Tongue (tissue), 2 donors: ENCODE data around the gene MBD3L3. TPM values are rescaled to one million over a fixed set of nuclear protein-coding genes. Genes with fewer than 3 reads are reported as not detected.
"Not testable (repeated sequence)": the region's sequence is repeated elsewhere in the genome, so short reads cannot be mapped to it uniquely, and the experiment has no call there.

Experiments
- DNase-seq: peaks from one replicate; pipeline ENCODE4 v3.0.0-alpha.2; 2015
- total RNA-seq: library from RNA; depleted of rRNA; stranded (reverse); fragments of >200 nt; gene quantifications from one replicate; pipeline ENCODE4 v1.2.3, GENCODE V29; 2014

The MBD3L3 gene
- total RNA-seq, 1 donor from 2014 or later = not detected

- DNase-seq = no peak
Observed at GRCh38 chr19:7063339-7063738, 4.9 kb upstream of the MBD3L3 start.

- not testable (repeated sequence) for DNase-seq
Observed at GRCh38 chr19:7059977-7060376, 1.5 kb upstream of the MBD3L3 start.

GRCh38 chr19:7056371-7056770, 2.1 kb downstream of the MBD3L3 start:
- not testable (repeated sequence) for DNase-seq

GRCh38 chr19:7055679-7056078, 2.8 kb downstream of the MBD3L3 start:
- not testable (repeated sequence) for DNase-seq

GRCh38 chr19:7054635-7055368, 3.7 kb downstream of the MBD3L3 start:
- not testable (repeated sequence) for DNase-seq

GRCh38 chr19:7052896-7053295, 5.6 kb downstream of the MBD3L3 start:
- DNase-seq = not testable (repeated sequence)

GRCh38 chr19:7051421-7051820, 7.1 kb downstream of the MBD3L3 start:
- not testable (repeated sequence) for DNase-seq

- not testable (repeated sequence) for DNase-seq
Observed at GRCh38 chr19:7049021-7049420, 9.5 kb downstream of the MBD3L3 start, which contains the start of gene MBD3L2. Gene MBD3L2 (plus strand): TSS chr19:7049321. CDS start chr19:7049374, 53 bp downstream.

- not testable (repeated sequence) for DNase-seq
Observed at GRCh38 chr19:7041563-7041962, 16.9 kb downstream of the MBD3L3 start.

GRCh38 chr19:7040079-7040478, 18.4 kb downstream of the MBD3L3 start, which contains the start of gene MBD3L4:
Gene MBD3L4 (minus strand): TSS chr19:7040179. CDS start chr19:7040144, 35 bp downstream.
- DNase-seq = not testable (repeated sequence)

GRCh38 chr19:7030278-7030677, 28.2 kb downstream of the MBD3L3 start, which contains the start of gene MBD3L5:
Gene MBD3L5 (plus strand): TSS chr19:7030578. CDS start chr19:7030612, 34 bp downstream.
- not testable (repeated sequence) for DNase-seq

GRCh38 chr19:7028790-7029189, 29.7 kb downstream of the MBD3L3 start:
- DNase-seq = not testable (repeated sequence)

- DNase-seq = not testable (repeated sequence)
Observed at GRCh38 chr19:7021331-7021730, 37.1 kb downstream of the MBD3L3 start, which contains the start of gene MBD3L2B. Gene MBD3L2B (minus strand): TSS chr19:7021431. CDS start chr19:7021397, 34 bp downstream.

- DNase-seq = no peak
Observed at GRCh38 chr19:7018828-7019227, 39.6 kb downstream of the MBD3L3 start.

- no peak for DNase-seq
Observed at GRCh38 chr19:7013678-7014077, 44.8 kb downstream of the MBD3L3 start.

GRCh38 chr19:7010722-7011593, 47.5 kb downstream of the MBD3L3 start:
- DNase-seq = no peak

GRCh38 chr19:7007859-7008258, 50.6 kb downstream of the MBD3L3 start:
- DNase-seq = no peak

Other genes starting within 250 kb of the MBD3L3 start
- gene ADGRE1, start 171.1 kb downstream of the MBD3L3 start, total RNA-seq = 0.21 TPM
- gene MBD3L2B, start 37.2 kb downstream of the MBD3L3 start, total RNA-seq = not detected
- not detected for gene MBD3L5, start 28.1 kb downstream of the MBD3L3 start, total RNA-seq
- gene MBD3L4, start 18.5 kb downstream of the MBD3L3 start, total RNA-seq = not detected
- gene MBD3L2, start 9.4 kb downstream of the MBD3L3 start, total RNA-seq = not detected
- 15.3 TPM for gene ZNF557, start 11.0 kb upstream of the MBD3L3 start, total RNA-seq
- 54.2 TPM for gene INSR, start 235.7 kb upstream of the MBD3L3 start, total RNA-seq